Dendritic cell treated with granulocyte-macrophage colony-stimulating factor and Interleukin-4, amounts not matched to agents 40 ng/mL and 50 ng/mL, for 4 days (primary cell): Measurements from ENCODE around the gene DDX42.
"Not testable (repeated sequence)": the region's sequence is repeated elsewhere in the genome, so short reads cannot be mapped to it uniquely, and the experiment has no call there.

Source experiments
- H3K27ac Mint-ChIP-seq: one replicate; pipeline ENCODE4 v1.8.0; 2022; ENCODE audit warnings: mild to moderate bottlenecking, mixed read lengths
- H3K27me3 Mint-ChIP-seq: one replicate; pipeline ENCODE4 v1.8.0; 2022; ENCODE audit warnings: mild to moderate bottlenecking, mixed read lengths
- H3K36me3 Mint-ChIP-seq: one replicate; pipeline ENCODE4 v1.8.0; 2022; ENCODE audit warnings: low read depth, mixed read lengths
- H3K4me1 Mint-ChIP-seq: one replicate; pipeline ENCODE4 v1.8.0; 2022; ENCODE audit warnings: low read depth, mixed read lengths
- H3K4me3 Mint-ChIP-seq: one replicate; pipeline ENCODE4 v1.8.0; 2022; ENCODE audit warnings: mild to moderate bottlenecking, moderate library complexity, mixed read lengths
- H3K9me3 Mint-ChIP-seq: one replicate; pipeline ENCODE4 v1.8.0; 2022; ENCODE audit warnings: mixed read lengths
- intact Hi-C: fragments of 100-400 bp; cut with micrococcal nuclease; formaldehyde crosslinking; loops from one replicate; pipeline ENCODE4 v1.15.0; 2022

Gene DDX42

GRCh38 chr17:63792055-63792729 lies 18.2 kb downstream of the DDX42 start:
- H3K9me3 Mint-ChIP-seq = no peaks in the 10 kb centered on the region
- no peak overlapping the region for H3K27ac Mint-ChIP-seq
- no peak overlapping the region for H3K4me3 Mint-ChIP-seq
- intact Hi-C loops = no loop called here
- peaks cover 95% of the 10 kb centered on the region for H3K36me3 Mint-ChIP-seq
- H3K4me1 Mint-ChIP-seq = no peaks in the 10 kb centered on the region
- H3K27me3 Mint-ChIP-seq = no peaks in the 10 kb centered on the region

- intact Hi-C loops, H3K9me3 Mint-ChIP-seq, H3K4me1 Mint-ChIP-seq, H3K27me3 Mint-ChIP-seq, H3K4me3 Mint-ChIP-seq, H3K27ac Mint-ChIP-seq: not testable (repeated sequence)
- peaks cover 97% of the 10 kb centered on the region for H3K36me3 Mint-ChIP-seq
Measured at GRCh38 chr17:63796375-63796774, 22.4 kb downstream of the DDX42 start.

GRCh38 chr17:63798572-63799106 lies 24.7 kb downstream of the DDX42 start:
- H3K36me3 Mint-ChIP-seq = peaks cover 97% of the 10 kb centered on the region
- H3K4me3 Mint-ChIP-seq = no peak overlapping the region
- H3K27me3 Mint-ChIP-seq = no peaks in the 10 kb centered on the region
- intact Hi-C loops = no loop called here
- no peak overlapping the region for H3K27ac Mint-ChIP-seq
- H3K9me3 Mint-ChIP-seq = no peaks in the 10 kb centered on the region
- H3K4me1 Mint-ChIP-seq = no peaks in the 10 kb centered on the region

- H3K4me3 Mint-ChIP-seq = no peak overlapping the region
- intact Hi-C loops = loop anchor here (1.0 kb wide), 1 partner anchor 10 kb away; no protein-coding TSS in a partner anchor
- H3K9me3 Mint-ChIP-seq = no peaks in the 10 kb centered on the region
- peaks cover 5% of the 10 kb centered on the region for H3K4me1 Mint-ChIP-seq
- H3K27ac Mint-ChIP-seq = no peak overlapping the region
- peaks cover 94% of the 10 kb centered on the region for H3K36me3 Mint-ChIP-seq
- no peaks in the 10 kb centered on the region for H3K27me3 Mint-ChIP-seq
Measured at GRCh38 chr17:63800783-63801182, 26.8 kb downstream of the DDX42 start.

GRCh38 chr17:63804328-63804727 lies 30.4 kb downstream of the DDX42 start:
- intact Hi-C loops = no loop called here
- Mint-ChIP-seq H3K36me3 (peaks cover 97% of the 10 kb centered on the region), H3K27me3 (no peaks in the 10 kb centered on the region), H3K4me1 (peaks cover 5% of the 10 kb centered on the region), H3K4me3 (no peak overlapping the region), H3K9me3 (no peaks in the 10 kb centered on the region), H3K27ac (peak overlapping the region; percentile 60)

GRCh38 chr17:63805591-63805990 lies 31.6 kb downstream of the DDX42 start:
- Mint-ChIP-seq H3K36me3 (peaks cover 97% of the 10 kb centered on the region), H3K4me1 (peaks cover 5% of the 10 kb centered on the region), H3K4me3 (no peak overlapping the region), H3K9me3 (no peaks in the 10 kb centered on the region), H3K27me3 (no peaks in the 10 kb centered on the region), H3K27ac (no peak overlapping the region)
- intact Hi-C loops = no loop called here

GRCh38 chr17:63809970-63810369 lies 36.0 kb downstream of the DDX42 start:
- Mint-ChIP-seq H3K4me3 (no peak overlapping the region), H3K36me3 (peaks cover 100% of the 10 kb centered on the region), H3K27ac (no peak overlapping the region), H3K27me3 (no peaks in the 10 kb centered on the region), H3K9me3 (no peaks in the 10 kb centered on the region), H3K4me1 (no peaks in the 10 kb centered on the region)
- intact Hi-C loops = loop anchor here (1.0 to 5.0 kb wide), 2 partner anchors 10 to 148 kb away; no protein-coding TSS in a partner anchor

- peaks cover 98% of the 10 kb centered on the region for H3K36me3 Mint-ChIP-seq
- H3K27ac Mint-ChIP-seq = no peak overlapping the region
- intact Hi-C loops = no loop called here
- H3K4me3 Mint-ChIP-seq = no peak overlapping the region
- H3K9me3 Mint-ChIP-seq = no peaks in the 10 kb centered on the region
- H3K27me3 Mint-ChIP-seq = no peaks in the 10 kb centered on the region
- H3K4me1 Mint-ChIP-seq = peaks cover 18% of the 10 kb centered on the region
Measured at GRCh38 chr17:63816123-63816522, 42.2 kb downstream of the DDX42 start.

- no peaks in the 10 kb centered on the region for H3K9me3 Mint-ChIP-seq
- intact Hi-C loops = no loop called here
- no peak overlapping the region for H3K27ac Mint-ChIP-seq
- no peaks in the 10 kb centered on the region for H3K27me3 Mint-ChIP-seq
- H3K4me3 Mint-ChIP-seq = no peak overlapping the region
- peaks cover 19% of the 10 kb centered on the region for H3K4me1 Mint-ChIP-seq
- peaks cover 98% of the 10 kb centered on the region for H3K36me3 Mint-ChIP-seq
Measured at GRCh38 chr17:63816669-63817068, 42.7 kb downstream of the DDX42 start.

- H3K4me1 Mint-ChIP-seq = peaks cover 22% of the 10 kb centered on the region
- intact Hi-C loops = no loop called here
Measured at GRCh38 chr17:63817736-63818385, 43.9 kb downstream of the DDX42 start.

GRCh38 chr17:63819131-63819530 lies 45.2 kb downstream of the DDX42 start:
- peak overlapping the region; percentile 51 for H3K27ac Mint-ChIP-seq
- no peaks in the 10 kb centered on the region for H3K9me3 Mint-ChIP-seq
- peaks cover 29% of the 10 kb centered on the region for H3K4me1 Mint-ChIP-seq
- intact Hi-C loops = no loop called here
- H3K36me3 Mint-ChIP-seq = peaks cover 98% of the 10 kb centered on the region
- H3K27me3 Mint-ChIP-seq = no peaks in the 10 kb centered on the region
- H3K4me3 Mint-ChIP-seq = no peak overlapping the region

More at GRCh38 chr17:63817736-63818385, 43.9 kb downstream of the DDX42 start:
- H3K9me3 Mint-ChIP-seq = no peaks in the 10 kb centered on the region
- no peak overlapping the region for H3K27ac Mint-ChIP-seq
- H3K27me3 Mint-ChIP-seq = no peaks in the 10 kb centered on the region
- H3K36me3 Mint-ChIP-seq = peaks cover 98% of the 10 kb centered on the region
- H3K4me3 Mint-ChIP-seq = no peak overlapping the region

- Mint-ChIP-seq H3K4me3 (no peak overlapping the region), H3K36me3 (peaks cover 98% of the 10 kb centered on the region), H3K27me3 (no peaks in the 10 kb centered on the region), H3K4me1 (peaks cover 35% of the 10 kb centered on the region), H3K27ac (peak overlapping the region; percentile 51), H3K9me3 (no peaks in the 10 kb centered on the region)
- intact Hi-C loops = no loop called here
Measured at GRCh38 chr17:63819585-63820537, 45.9 kb downstream of the DDX42 start.

- intact Hi-C loops = no loop called here
- no peaks in the 10 kb centered on the region for H3K9me3 Mint-ChIP-seq
- H3K27me3 Mint-ChIP-seq = no peaks in the 10 kb centered on the region
- H3K27ac Mint-ChIP-seq = no peak overlapping the region
- H3K4me1 Mint-ChIP-seq = peaks cover 46% of the 10 kb centered on the region
- peaks cover 98% of the 10 kb centered on the region for H3K36me3 Mint-ChIP-seq
- no peak overlapping the region for H3K4me3 Mint-ChIP-seq
Measured at GRCh38 chr17:63820963-63821561, 47.1 kb downstream of the DDX42 start.
